Left ventricle myocardium inferior (tissue), 1 donor: ENCODE measurements around the gene USP10. TPM values are rescaled to one million over a fixed set of nuclear protein-coding genes. Genes with fewer than 3 reads are reported as not detected.

ENCODE experiments used
- DNase-seq: peaks from one replicate; pipeline ENCODE4 v3.0.0-alpha.2; 2020
- H3K27ac ChIP-seq: fragments of 200-600 bp; replicated peaks from 2 replicates; pipeline ENCODE4 v1.8.0; 2021
- H3K27me3 ChIP-seq: fragments of 200-600 bp; 2 replicates; pipeline ENCODE4 v1.8.0; 2021; ENCODE audit warnings: low read depth
- H3K36me3 ChIP-seq: fragments of 200-600 bp; 2 replicates; pipeline ENCODE4 v1.8.0; 2021
- H3K4me1 ChIP-seq: fragments of 200-600 bp; 2 replicates; pipeline ENCODE4 v1.8.0; 2021
- H3K4me3 ChIP-seq: fragments of 200-600 bp; 2 replicates; pipeline ENCODE4 v1.8.0; 2021; ENCODE audit warnings: mild to moderate bottlenecking, moderate library complexity
- H3K9me3 ChIP-seq: fragments of 200-600 bp; replicated peaks from 2 replicates; pipeline ENCODE4 v1.8.0; 2021
- intact Hi-C: fragments of 100-400 bp; cut with micrococcal nuclease; formaldehyde crosslinking; loops from one replicate; pipeline ENCODE4 v1.11.0; 2022
- total RNA-seq: library from RNA; stranded (reverse); fragmentation: NEBNext Ultra II Directional; extraction: Animal tissue kit (Norgen Biotek cat#: 25700); gene quantifications from one replicate; pipeline ENCODE4 v1.2.1, GENCODE V29; 2021
- TF ChIP-seq, protein P1 (sequence below): fragments of 200-600 bp; IDR thresholded peaks from 2 replicates; pipeline ENCODE4 v1.8.0; 2021; ENCODE audit warnings: antibody characterized with exemption, mild to moderate bottlenecking, borderline replicate concordance
- donor health status: DM: no; HTN: yes; CAD: no; lungs with severe emphysema.

Gene USP10
- total RNA-seq, 1 donor from 2014 or later, result 66.7 TPM

GRCh38 chr16:84804326-84804725 lies 104.5 kb downstream of the USP10 start:
- H3K27ac ChIP-seq, result no peak overlapping the region
- DNase-seq, result no peak
- intact Hi-C loops, result no loop called here
- H3K9me3 ChIP-seq, result no peaks in the 10 kb centered on the region
- H3K27me3 ChIP-seq, result peaks cover 5% of the 10 kb centered on the region
- no peaks in the 10 kb centered on the region for H3K36me3 ChIP-seq
- H3K4me1 ChIP-seq, result peaks cover 12% of the 10 kb centered on the region
- TF ChIP-seq, protein P1, sequence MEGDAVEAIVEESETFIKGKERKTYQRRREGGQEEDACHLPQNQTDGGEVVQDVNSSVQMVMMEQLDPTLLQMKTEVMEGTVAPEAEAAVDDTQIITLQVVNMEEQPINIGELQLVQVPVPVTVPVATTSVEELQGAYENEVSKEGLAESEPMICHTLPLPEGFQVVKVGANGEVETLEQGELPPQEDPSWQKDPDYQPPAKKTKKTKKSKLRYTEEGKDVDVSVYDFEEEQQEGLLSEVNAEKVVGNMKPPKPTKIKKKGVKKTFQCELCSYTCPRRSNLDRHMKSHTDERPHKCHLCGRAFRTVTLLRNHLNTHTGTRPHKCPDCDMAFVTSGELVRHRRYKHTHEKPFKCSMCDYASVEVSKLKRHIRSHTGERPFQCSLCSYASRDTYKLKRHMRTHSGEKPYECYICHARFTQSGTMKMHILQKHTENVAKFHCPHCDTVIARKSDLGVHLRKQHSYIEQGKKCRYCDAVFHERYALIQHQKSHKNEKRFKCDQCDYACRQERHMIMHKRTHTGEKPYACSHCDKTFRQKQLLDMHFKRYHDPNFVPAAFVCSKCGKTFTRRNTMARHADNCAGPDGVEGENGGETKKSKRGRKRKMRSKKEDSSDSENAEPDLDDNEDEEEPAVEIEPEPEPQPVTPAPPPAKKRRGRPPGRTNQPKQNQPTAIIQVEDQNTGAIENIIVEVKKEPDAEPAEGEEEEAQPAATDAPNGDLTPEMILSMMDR, result no peak
- no peak overlapping the region for H3K4me3 ChIP-seq

GRCh38 chr16:84806256-84806889 lies 106.6 kb downstream of the USP10 start:
- H3K27ac ChIP-seq, result peak overlapping the region; percentile 68
- H3K36me3 ChIP-seq, result no peaks in the 10 kb centered on the region
- peaks cover 12% of the 10 kb centered on the region for H3K4me1 ChIP-seq
- peaks cover 10% of the 10 kb centered on the region for H3K27me3 ChIP-seq
- DNase-seq, result peak; percentile 52
- TF ChIP-seq, protein P1, result no peak
- H3K9me3 ChIP-seq, result no peaks in the 10 kb centered on the region
- peak overlapping the region; percentile 49 for H3K4me3 ChIP-seq
- intact Hi-C loops, result no loop called here

DNA sequence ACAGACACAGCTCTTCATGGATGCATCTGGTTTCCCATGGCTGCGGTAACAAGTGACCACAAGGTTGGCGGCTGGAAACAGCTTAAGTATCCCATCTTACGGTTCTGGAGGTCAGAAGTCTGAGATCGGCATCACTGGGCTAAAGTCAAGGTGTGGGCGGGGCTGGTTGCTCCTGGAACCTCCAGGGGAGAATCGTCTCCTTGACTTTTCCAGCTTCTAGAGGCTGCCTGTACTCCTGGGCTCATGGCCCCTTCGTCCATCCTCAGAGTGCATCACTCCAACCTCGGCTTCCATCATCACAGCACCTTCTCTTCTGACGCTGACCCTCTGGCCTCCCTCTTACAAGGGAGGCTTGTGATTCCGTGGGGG lies 107.1 kb downstream of the USP10 start:
- intact Hi-C loops, result no loop called here
- TF ChIP-seq, protein P1, result no peak
- no peaks in the 10 kb centered on the region for H3K9me3 ChIP-seq
- no peak for DNase-seq
- peak overlapping the region; percentile 68 for H3K27ac ChIP-seq
- H3K36me3 ChIP-seq, result no peaks in the 10 kb centered on the region
- H3K27me3 ChIP-seq, result peaks cover 15% of the 10 kb centered on the region
- H3K4me1 ChIP-seq, result peaks cover 12% of the 10 kb centered on the region
- peak overlapping the region; percentile 49 for H3K4me3 ChIP-seq

DNA sequence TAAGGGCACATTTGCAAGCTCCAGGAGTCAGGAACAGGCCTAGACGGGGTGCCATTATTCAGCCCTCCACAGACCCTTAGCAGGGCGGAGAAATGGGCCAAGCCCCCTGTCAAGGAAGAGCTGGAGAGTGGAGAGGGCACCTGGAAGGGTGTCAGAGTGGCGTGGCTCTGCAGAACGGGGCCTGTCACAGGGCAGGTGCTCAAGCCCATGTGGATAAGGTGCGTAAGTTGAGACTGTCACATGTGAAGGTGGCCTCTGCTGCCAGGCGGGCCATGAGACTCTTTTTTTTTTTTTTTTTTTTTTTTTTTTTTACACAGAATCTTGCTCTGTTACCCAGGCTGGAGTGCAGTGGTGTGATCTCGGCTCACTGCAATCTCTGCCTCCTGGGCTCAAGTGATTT lies 108.0 kb downstream of the USP10 start:
- TF ChIP-seq, protein P1, result no peak
- Histone ChIP-seq H3K36me3 (no peaks in the 10 kb centered on the region), H3K9me3 (no peaks in the 10 kb centered on the region), H3K4me3 (no peak overlapping the region), H3K27me3 (peaks cover 11% of the 10 kb centered on the region), H3K27ac (no peak overlapping the region), H3K4me1 (peaks cover 12% of the 10 kb centered on the region)
- intact Hi-C loops, result no loop called here
- no peak for DNase-seq

DNA sequence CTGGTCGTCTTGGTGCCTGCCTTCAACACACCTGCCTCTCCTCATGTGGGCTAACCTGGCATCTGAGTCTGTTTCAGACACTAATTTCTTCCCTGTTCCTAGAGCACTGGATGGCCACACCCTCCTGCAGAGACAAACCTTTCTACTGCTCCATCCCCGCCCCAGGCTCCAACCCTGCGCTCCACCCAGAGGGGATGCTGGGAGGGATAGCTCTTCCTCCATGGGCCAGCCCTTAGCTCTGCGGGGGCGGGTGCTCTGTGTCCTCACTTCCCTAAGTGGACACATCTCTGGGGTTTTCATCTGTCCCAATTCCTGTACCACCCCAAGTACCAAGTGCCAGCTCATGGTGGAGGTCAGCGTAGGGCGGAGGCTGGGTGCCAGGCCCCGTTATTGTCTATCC lies 109.0 kb downstream of the USP10 start:
- H3K27ac ChIP-seq, result no peak overlapping the region
- peaks cover 12% of the 10 kb centered on the region for H3K4me1 ChIP-seq
- no peaks in the 10 kb centered on the region for H3K36me3 ChIP-seq
- no peak for DNase-seq
- TF ChIP-seq, protein P1, result no peak
- no peak overlapping the region for H3K4me3 ChIP-seq
- intact Hi-C loops, result no loop called here
- H3K9me3 ChIP-seq, result no peaks in the 10 kb centered on the region
- peaks cover 22% of the 10 kb centered on the region for H3K27me3 ChIP-seq
